ENCODE results near the gene PARP9. TPM values are rescaled to one million over a fixed set of nuclear protein-coding genes. Genes with fewer than 3 reads are reported as not detected.

Gene PARP9
- total and polyA plus RNA-seq, 10 of the 15 experiments (the other 5 are each of a cell fraction or from before 2014, with no cell fraction given), result 34.0 to 122 (median 46.1) TPM

GRCh38 chr3:122497425-122497824 lies 66.7 kb downstream of the PARP9 start (continued):
- TF ChIP-seq EZH2 (IDR thresholded peaks at IDR 0.05; ENCODE audit: borderline replicate concordance, control insufficient read depth, low read depth, low read length) (no peak), CBX5 (IDR thresholded peaks at IDR 0.05; ENCODE audit: low read depth) (no peak), CEBPB (IDR thresholded peaks at IDR 0.05; ENCODE audit: borderline replicate concordance in 1 of 2, low read depth in 2 of 2, low read length in 2 of 2) (no peak)

GRCh38 chr3:122496508-122496907 lies 67.6 kb downstream of the PARP9 start:
- Histone ChIP-seq H3K27ac (ENCODE audit: control insufficient read depth, insufficient read depth) (peak overlapping the region; percentile 59), H3K4me2 (ENCODE audit: control insufficient read depth, insufficient read depth) (no peak overlapping the region), H3K4me3 (no peak overlapping the region), H3K4me1 (ENCODE audit: control insufficient read depth, insufficient read depth, low read length) (peaks cover 14% of the 10 kb centered on the region), H2AFZ (ENCODE audit: control insufficient read depth, low read depth, low read length) (no peak overlapping the region), H3K79me2 (ENCODE audit: control insufficient read depth, insufficient read depth, low read length) (peaks cover 21% of the 10 kb centered on the region), H3K27me3 (replicated peaks in 1 of 2; ENCODE audit: control insufficient read depth in 2 of 2, insufficient read depth in 2 of 2, low read length in 1 of 2) (no peaks in the 10 kb centered on the region), H3K36me3 (ENCODE audit: control insufficient read depth in 2 of 2, insufficient read depth in 2 of 2, low read length in 1 of 2) (peaks cover 0 to 10% of the 10 kb centered on the region in 2 experiments; a peak in 2 of 4 replicates), H3K9ac (ENCODE audit: control insufficient read depth, insufficient read depth, low read length) (no peak overlapping the region), H4K20me1 (ENCODE audit: control insufficient read depth, insufficient read depth) (no peaks in the 10 kb centered on the region; the same call in 1 of the 2 replicates), H3K9me3 (replicated peaks; ENCODE audit: control insufficient read depth, insufficient read depth, low read length) (no peaks in the 10 kb centered on the region)
- in situ Hi-C loops (cut with MboI), result no loop called here
- ChIA-PET POLR2A (interaction anchor here (0.8 to 1.4 kb wide), 4 partner anchors 8 to 13 kb away, joined by 3 to 6 read pairs (median 4); no protein-coding TSS in a partner anchor), SMC1A (ENCODE audit: uncharacterized antibody, unreplicated experiment) (interaction anchor here (0.6 to 1.5 kb wide), 13 partner anchors 11 to 121 kb away, joined by 3 to 19 read pairs (median 3); partner anchors contain the start of gene KPNA1), CTCF (interaction anchor here (1.2 to 1.9 kb wide), 4 partner anchors 13 to 183 kb away, joined by 3 to 7 read pairs (median 4); no protein-coding TSS in a partner anchor), RAD21 (ENCODE audit: unreplicated experiment) (interaction anchor here (0.6 to 1.3 kb wide), 4 partner anchors 9 to 28 kb away, joined by 3 to 8 read pairs (median 4); no protein-coding TSS in a partner anchor)
- FAIRE-seq (no peak), ATAC-seq (no peak), DNase-seq (ENCODE audit: low read depth, low spot score) (no peak)
- 62% methylated on average over 2 of the region's 2 CpGs for WGBS (ENCODE audit: insufficient coverage, insufficient replicate concordance, low lambda C conversion rate, missing lambda C conversion rate)
- intact Hi-C loops (cut with micrococcal nuclease; ENCODE audit: unreplicated experiment), result loop anchor here (2.0 kb wide), 1 partner anchor 14 kb away; no protein-coding TSS in a partner anchor
- no peak for TF ChIP-seq SRF (IDR thresholded peaks at IDR 0.05; ENCODE audit: low read depth in 2 of 2, low read length in 2 of 2)
- TF ChIP-seq NKRF (conservative IDR thresholded peaks at IDR 0.05), result no peak
- TF ChIP-seq RAD51 (IDR thresholded peaks at IDR 0.05), result no peak
- TF ChIP-seq KDM1A (IDR thresholded peaks at IDR 0.05; ENCODE audit: borderline replicate concordance), result no peak
- TF ChIP-seq E2F8 (IDR thresholded peaks at IDR 0.05; ENCODE audit: low read depth, partially characterized antibody), result no peak
- no peak for TF ChIP-seq HDAC2 (IDR thresholded peaks at IDR 0.05)
- TF ChIP-seq ZBTB33 (IDR thresholded peaks at IDR 0.05), result no peak
- no peak for TF ChIP-seq POU2F2 (IDR thresholded peaks at IDR 0.05; ENCODE audit: borderline replicate concordance, low read depth, low read length)
- TF ChIP-seq NR2C2 (IDR thresholded peaks at IDR 0.05; ENCODE audit: borderline replicate concordance, control insufficient read depth, insufficient read length, low read depth), result no peak
- TF ChIP-seq NR2F1 (conservative IDR thresholded peaks at IDR 0.05), result no peak
- no peak for TF ChIP-seq SP1 (IDR thresholded peaks at IDR 0.05; ENCODE audit: low read depth, low read length)
- TF ChIP-seq NFYA (IDR thresholded peaks at IDR 0.05; ENCODE audit: borderline replicate concordance, low read depth, low read length), result no peak
- no peak for TF ChIP-seq TAF1 (IDR thresholded peaks at IDR 0.05; ENCODE audit: borderline replicate concordance, low read depth, low read length)
- BruUV-seq (replicated peaks), result no TSS peak

Data from GM12878 (cell line).